OCI-LY1 (cell line): ENCODE measurements around the gene PPP2R2D.

Experiments
- H2AFZ ChIP-seq: fragments of 200-600 bp; sonication (generic), shearing (Covaris generic); 2 replicates; pipeline ENCODE4 v1.6.0; 2014; ENCODE audit warnings: antibody characterized with exemption, mild to moderate bottlenecking, low read length
- H3F3A ChIP-seq: fragments of 200-600 bp; sonication (generic), shearing (Covaris generic); 2 replicates; pipeline ENCODE4 v1.6.0; 2014; ENCODE audit warnings: mild to moderate bottlenecking, antibody characterized with exemption, low read length, moderate library complexity; ENCODE audit not compliant: insufficient read depth
- H3K27ac ChIP-seq: fragments of 200-600 bp; sonication (generic); 2 replicates; pipeline ENCODE4 v1.5.1; 2014; ENCODE audit warnings: low read length, mixed run types, mild to moderate bottlenecking, low read depth; ENCODE audit not compliant: poor library complexity, severe bottlenecking
- H3K27me3 ChIP-seq: fragments of 200-600 bp; sonication (generic); 2 replicates; pipeline ENCODE4 v1.6.0; 2014; ENCODE audit warnings: antibody characterized with exemption, mild to moderate bottlenecking, low read length, moderate library complexity; ENCODE audit not compliant: insufficient read depth
- H3K36me3 ChIP-seq: fragments of 200-600 bp; sonication (generic); 2 replicates; pipeline ENCODE4 v1.6.1; 2014; ENCODE audit warnings: mild to moderate bottlenecking, antibody characterized with exemption, low read length, moderate library complexity, mixed read lengths; ENCODE audit not compliant: insufficient read depth
- H3K4me1 ChIP-seq: fragments of 200-600 bp; sonication (generic); 2 replicates; pipeline ENCODE4 v1.5.1; 2014; ENCODE audit warnings: mild to moderate bottlenecking, low read length, moderate library complexity; ENCODE audit not compliant: insufficient read depth, severe bottlenecking
- H3K4me2 ChIP-seq: fragments of 200-600 bp; sonication (generic), shearing (Covaris generic); 2 replicates; pipeline ENCODE4 v1.6.1; 2014; ENCODE audit warnings: low read length
- H3K4me3 ChIP-seq: fragments of 200-600 bp; sonication (generic); 2 replicates; pipeline ENCODE4 v1.5.1; 2014; ENCODE audit warnings: low read length, low read depth, mild to moderate bottlenecking, mixed read lengths; ENCODE audit not compliant: poor library complexity, severe bottlenecking
- H3K79me2 ChIP-seq: fragments of 200-600 bp; shearing (Covaris generic); 2 replicates; pipeline ENCODE4 v1.6.1; 2016; ENCODE audit warnings: mixed run types, low read length, mixed read lengths; ENCODE audit not compliant: insufficient read depth
- H3K9ac ChIP-seq: fragments of 200-600 bp; sonication (generic), shearing (Covaris generic); 2 replicates; pipeline ENCODE4 v1.6.1; 2014; ENCODE audit warnings: mild to moderate bottlenecking, low read length, mixed read lengths
- H3K9me2 ChIP-seq: fragments of 200-600 bp; sonication (generic), shearing (Covaris generic); 2 replicates; pipeline ENCODE4 v1.6.1; 2014; ENCODE audit warnings: low read depth, mild to moderate bottlenecking, low read length, mixed read lengths
- H3K9me3 ChIP-seq: fragments of 200-600 bp; shearing (Covaris generic); 2 replicates; pipeline ENCODE4 v1.6.1; 2014; ENCODE audit warnings: low read length, mixed read lengths
- H4K20me1 ChIP-seq: fragments of 200-600 bp; sonication (generic), shearing (Covaris generic); 2 replicates; pipeline ENCODE4 v1.6.0; 2016; ENCODE audit warnings: mild to moderate bottlenecking, low read length; ENCODE audit not compliant: insufficient read depth
- EZH2 ChIP-seq: fragments of 200-600 bp; sonication (generic), shearing (Covaris generic); IDR thresholded peaks from 2 replicates; pipeline ENCODE4 v1.8.0; 2017; ENCODE audit warnings: borderline replicate concordance, mixed run types, mild to moderate bottlenecking, antibody characterized with exemption, low read length, moderate library complexity, mixed read lengths
- TF ChIP-seq, protein P1 (sequence below): fragments of 200-600 bp; sonication (generic), shearing (Covaris generic); IDR thresholded peaks from 2 replicates; pipeline ENCODE4 v1.5.1; 2017; ENCODE audit warnings: mild to moderate bottlenecking, antibody characterized with exemption, low read length, moderate library complexity, mixed read lengths

Gene PPP2R2D

DNA sequence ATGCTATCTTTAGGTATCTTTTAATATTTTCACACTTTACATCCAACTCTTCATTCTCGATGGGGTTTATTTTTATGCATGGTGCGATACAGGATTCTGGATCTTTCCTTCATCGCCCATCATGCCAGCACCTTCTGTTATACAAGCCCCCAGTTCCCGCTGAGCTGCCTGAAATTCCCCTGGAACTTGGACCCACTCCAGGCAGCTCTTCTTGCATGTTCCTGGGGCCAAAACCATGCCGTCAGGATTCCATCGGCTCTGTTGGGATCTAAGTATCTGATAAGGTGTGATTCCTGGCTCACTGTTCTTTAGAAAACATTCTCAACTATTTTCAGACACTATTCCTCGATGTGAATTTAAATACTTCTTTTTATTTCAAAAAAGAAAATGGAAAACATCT is 40.5 kb upstream of the PPP2R2D start:
- no peaks in the 10 kb centered on the region for H4K20me1 ChIP-seq
- H3K9me2 ChIP-seq = no peaks in the 10 kb centered on the region
- H3K4me1 ChIP-seq = no peaks in the 10 kb centered on the region
- H3K79me2 ChIP-seq = no peaks in the 10 kb centered on the region
- no peak overlapping the region for H3K9ac ChIP-seq
- H3F3A ChIP-seq = no peaks in the 10 kb centered on the region
- H3K4me2 ChIP-seq = no peak overlapping the region
- no peaks in the 10 kb centered on the region for H3K36me3 ChIP-seq
- H3K27ac ChIP-seq = no peak overlapping the region
- H3K9me3 ChIP-seq = no peaks in the 10 kb centered on the region
- H3K4me3 ChIP-seq = no peak overlapping the region
- H3K27me3 ChIP-seq = no peaks in the 10 kb centered on the region; the same call in 1 of the 2 replicates
- TF ChIP-seq EZH2 = no peak
- TF ChIP-seq, protein P1, sequence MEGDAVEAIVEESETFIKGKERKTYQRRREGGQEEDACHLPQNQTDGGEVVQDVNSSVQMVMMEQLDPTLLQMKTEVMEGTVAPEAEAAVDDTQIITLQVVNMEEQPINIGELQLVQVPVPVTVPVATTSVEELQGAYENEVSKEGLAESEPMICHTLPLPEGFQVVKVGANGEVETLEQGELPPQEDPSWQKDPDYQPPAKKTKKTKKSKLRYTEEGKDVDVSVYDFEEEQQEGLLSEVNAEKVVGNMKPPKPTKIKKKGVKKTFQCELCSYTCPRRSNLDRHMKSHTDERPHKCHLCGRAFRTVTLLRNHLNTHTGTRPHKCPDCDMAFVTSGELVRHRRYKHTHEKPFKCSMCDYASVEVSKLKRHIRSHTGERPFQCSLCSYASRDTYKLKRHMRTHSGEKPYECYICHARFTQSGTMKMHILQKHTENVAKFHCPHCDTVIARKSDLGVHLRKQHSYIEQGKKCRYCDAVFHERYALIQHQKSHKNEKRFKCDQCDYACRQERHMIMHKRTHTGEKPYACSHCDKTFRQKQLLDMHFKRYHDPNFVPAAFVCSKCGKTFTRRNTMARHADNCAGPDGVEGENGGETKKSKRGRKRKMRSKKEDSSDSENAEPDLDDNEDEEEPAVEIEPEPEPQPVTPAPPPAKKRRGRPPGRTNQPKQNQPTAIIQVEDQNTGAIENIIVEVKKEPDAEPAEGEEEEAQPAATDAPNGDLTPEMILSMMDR = no peak
- no peak overlapping the region for H2AFZ ChIP-seq

- Histone ChIP-seq H3K4me3 (no peak overlapping the region), H3K36me3 (no peaks in the 10 kb centered on the region), H3K79me2 (no peaks in the 10 kb centered on the region), H3K27me3 (no peaks in the 10 kb centered on the region; the same call in 1 of the 2 replicates), H3K4me2 (no peak overlapping the region), H3K9ac (no peak overlapping the region), H3K4me1 (no peaks in the 10 kb centered on the region), H4K20me1 (no peaks in the 10 kb centered on the region), H3K9me3 (no peaks in the 10 kb centered on the region), H3K27ac (no peak overlapping the region), H3K9me2 (no peaks in the 10 kb centered on the region), H3F3A (no peaks in the 10 kb centered on the region), H2AFZ (no peak overlapping the region)
- TF ChIP-seq EZH2 = no peak
- TF ChIP-seq, protein P1 = peak; percentile 24; the same call in 1 of the 2 replicates
Measured at GRCh38 chr10:131860806-131861440, 39.9 kb upstream of the PPP2R2D start.

GRCh38 chr10:131862548-131862947 is 38.3 kb upstream of the PPP2R2D start:
- Histone ChIP-seq H3K4me1 (no peaks in the 10 kb centered on the region), H3K27me3 (no peaks in the 10 kb centered on the region; the same call in 1 of the 2 replicates), H4K20me1 (no peaks in the 10 kb centered on the region), H2AFZ (no peak overlapping the region), H3K36me3 (no peaks in the 10 kb centered on the region), H3K27ac (no peak overlapping the region), H3K4me2 (no peak overlapping the region), H3K9me2 (no peaks in the 10 kb centered on the region), H3F3A (no peaks in the 10 kb centered on the region), H3K9me3 (no peaks in the 10 kb centered on the region), H3K9ac (no peak overlapping the region), H3K4me3 (no peak overlapping the region), H3K79me2 (no peaks in the 10 kb centered on the region)
- TF ChIP-seq EZH2 = no peak
- TF ChIP-seq, protein P1 = no peak
